ENCODE data around the gene SLC9A8.

GRCh38 chr20:49893242-49894072 lies 80.8 kb downstream of the SLC9A8 start:
- TF ChIP-seq, protein P1, sequence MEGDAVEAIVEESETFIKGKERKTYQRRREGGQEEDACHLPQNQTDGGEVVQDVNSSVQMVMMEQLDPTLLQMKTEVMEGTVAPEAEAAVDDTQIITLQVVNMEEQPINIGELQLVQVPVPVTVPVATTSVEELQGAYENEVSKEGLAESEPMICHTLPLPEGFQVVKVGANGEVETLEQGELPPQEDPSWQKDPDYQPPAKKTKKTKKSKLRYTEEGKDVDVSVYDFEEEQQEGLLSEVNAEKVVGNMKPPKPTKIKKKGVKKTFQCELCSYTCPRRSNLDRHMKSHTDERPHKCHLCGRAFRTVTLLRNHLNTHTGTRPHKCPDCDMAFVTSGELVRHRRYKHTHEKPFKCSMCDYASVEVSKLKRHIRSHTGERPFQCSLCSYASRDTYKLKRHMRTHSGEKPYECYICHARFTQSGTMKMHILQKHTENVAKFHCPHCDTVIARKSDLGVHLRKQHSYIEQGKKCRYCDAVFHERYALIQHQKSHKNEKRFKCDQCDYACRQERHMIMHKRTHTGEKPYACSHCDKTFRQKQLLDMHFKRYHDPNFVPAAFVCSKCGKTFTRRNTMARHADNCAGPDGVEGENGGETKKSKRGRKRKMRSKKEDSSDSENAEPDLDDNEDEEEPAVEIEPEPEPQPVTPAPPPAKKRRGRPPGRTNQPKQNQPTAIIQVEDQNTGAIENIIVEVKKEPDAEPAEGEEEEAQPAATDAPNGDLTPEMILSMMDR (IDR thresholded peaks at IDR 0.05; ENCODE audit: control extremely low read depth in 1 of 3, insufficient read depth in 1 of 3, low read depth in 1 of 3, low read length in 3 of 3): no peak
- TF ChIP-seq POLR2AphosphoS5 (IDR thresholded peaks at IDR 0.05; ENCODE audit: low read depth, low read length): no peak
- no peak for TF ChIP-seq KDM4A (IDR thresholded peaks at IDR 0.05; ENCODE audit: low read depth, low read length, severe bottlenecking)
- TF ChIP-seq SP1 (IDR thresholded peaks at IDR 0.05; ENCODE audit: low read depth, low read length): no peak
- no peak for TF ChIP-seq GABPA (IDR thresholded peaks at IDR 0.05; ENCODE audit: borderline replicate concordance, insufficient read depth, low read length)
- TF ChIP-seq CREB1 (IDR thresholded peaks at IDR 0.05): no peak
- TF ChIP-seq RAD21 (IDR thresholded peaks at IDR 0.05 in 1 of 2, conservative IDR thresholded peaks at IDR 0.05 in 1 of 2; ENCODE audit: low read depth in 2 of 2, low read length in 2 of 2): no peak
- TF ChIP-seq CHD2 (IDR thresholded peaks at IDR 0.05; ENCODE audit: low read length): no peak
- no peak for TF ChIP-seq RNF2 (IDR thresholded peaks at IDR 0.05; ENCODE audit: borderline replicate concordance, low read depth, low read length, missing control alignments, poor library complexity, severe bottlenecking)
- no peak for TF ChIP-seq TBP (IDR thresholded peaks at IDR 0.05; ENCODE audit: low read depth, low read length)
- TF ChIP-seq CBX5 (IDR thresholded peaks at IDR 0.05; ENCODE audit: low read depth, low read length): no peak
- TF ChIP-seq NANOG (IDR thresholded peaks at IDR 0.05; ENCODE audit: insufficient read depth, low read depth, low read length, poor library complexity, severe bottlenecking): no peak

All from H1 (cell line).